Lung microvascular endothelial cell (primary cell): ENCODE data around the gene OR10J5. TPM values are rescaled to one million over a fixed set of nuclear protein-coding genes. Genes with fewer than 3 reads are reported as not detected.
A peak's percentile ranks its signal among the peaks of the same experiment; 100 is the strongest.
"Not testable (repeated sequence)": the region's sequence is repeated elsewhere in the genome, so short reads cannot be mapped to it uniquely, and the experiment has no call there.

Source experiments
- DNase-seq, 2 donors: peaks; one replicate each; pipeline versions ENCODE4 v3.0.0 to v3.0.0-alpha.2; 2010; ENCODE audit warnings: low read depth in 2 of 2
- total RNA-seq: library from RNA; depleted of rRNA; stranded (reverse); fragments of >200 nt; gene quantifications from 2 replicates; pipeline ENCODE4 v1.2.1, GENCODE V29; 2014

The OR10J5 gene
- total RNA-seq: not detected in 2 replicates

GRCh38 chr1:159535907-159536306 lies at the start of gene OR10J5:
Gene OR10J5, minus strand, starts transcription at chr1:159536007. Its CDS starts 0 bp downstream, at chr1:159536007.
- DNase-seq: no peak

- DNase-seq: no peak
Measured at GRCh38 chr1:159584536-159584935, 48.7 kb upstream of the OR10J5 start.

- DNase-seq: no peak
Measured at GRCh38 chr1:159581422-159581821, 45.6 kb upstream of the OR10J5 start.

- no peak for DNase-seq
Measured at GRCh38 chr1:159580340-159580739, 44.5 kb upstream of the OR10J5 start.

- DNase-seq: no peak
Measured at GRCh38 chr1:159577446-159577845, 41.6 kb upstream of the OR10J5 start.

- DNase-seq: no peak
Measured at GRCh38 chr1:159562680-159563079, 26.9 kb upstream of the OR10J5 start.

- DNase-seq: no peak
Measured at GRCh38 chr1:159561497-159561896, 25.7 kb upstream of the OR10J5 start.

GRCh38 chr1:159560599-159560998 lies 24.8 kb upstream of the OR10J5 start:
- no peak for DNase-seq

- no peak for DNase-seq
Measured at GRCh38 chr1:159556931-159557369, 21.1 kb upstream of the OR10J5 start.

GRCh38 chr1:159554696-159555095 lies 18.9 kb upstream of the OR10J5 start:
- DNase-seq: no peak

GRCh38 chr1:159554261-159554660 lies 18.5 kb upstream of the OR10J5 start:
- no peak for DNase-seq

- no peak for DNase-seq
Measured at GRCh38 chr1:159548126-159548525, 12.3 kb upstream of the OR10J5 start.

GRCh38 chr1:159532922-159533321 lies 2.9 kb downstream of the OR10J5 start:
- DNase-seq: no peak

- DNase-seq: not testable (repeated sequence)
Measured at GRCh38 chr1:159524792-159525191, 11.0 kb downstream of the OR10J5 start.

- DNase-seq: no peak
Measured at GRCh38 chr1:159510229-159510541, 25.6 kb downstream of the OR10J5 start.

GRCh38 chr1:159509440-159510228 lies 26.2 kb downstream of the OR10J5 start:
- no peak for DNase-seq

- no peak for DNase-seq
Measured at GRCh38 chr1:159508951-159509350, 26.9 kb downstream of the OR10J5 start.

- no peak for DNase-seq
Measured at GRCh38 chr1:159505676-159506075, 30.1 kb downstream of the OR10J5 start.

- DNase-seq: no peak
Measured at GRCh38 chr1:159501082-159501481, 34.7 kb downstream of the OR10J5 start.

- DNase-seq: not testable (repeated sequence)
Measured at GRCh38 chr1:159494513-159495210, 41.1 kb downstream of the OR10J5 start.

GRCh38 chr1:159493354-159493753 lies 42.5 kb downstream of the OR10J5 start:
- DNase-seq: no peak

GRCh38 chr1:159492575-159493323 lies 43.1 kb downstream of the OR10J5 start:
- DNase-seq: peak; percentile 9 to 55
